OCI-LY7 (cell line): Measurements from ENCODE around the gene GRAP2.

Experiments used
- CTCF ChIP-seq: fragments of 200-600 bp; sonication (generic); conservative IDR thresholded peaks from 2 replicates; pipeline ENCODE4 v1.5.1; 2014; ENCODE audit warnings: mild to moderate bottlenecking, antibody characterized with exemption, low read length, moderate library complexity, mixed read lengths
- EZH2phosphoT487 ChIP-seq: fragments of 200-600 bp; sonication (generic); IDR thresholded peaks from 2 replicates; pipeline ENCODE4 v1.6.1; 2018; ENCODE audit warnings: low read depth, borderline replicate concordance, mild to moderate bottlenecking, mixed run types, antibody characterized with exemption, low read length, moderate library complexity, mixed read lengths

GRCh38 chr22:39937906-39938305 is 37.0 kb downstream of the GRAP2 start:
- TF ChIP-seq CTCF (no peak), EZH2phosphoT487 (no peak)
